Ishikawa (cell line): Measurements from ENCODE around the gene NKAIN2.

Source experiments
- CEBPB ChIP-seq: IDR thresholded peaks from 2 replicates; pipeline ENCODE4 v1.6.1; 2012
- CREB1 ChIP-seq: IDR thresholded peaks from 2 replicates; pipeline ENCODE4 v1.6.1; 2012; ENCODE audit warnings: low read depth
- MAX ChIP-seq: IDR thresholded peaks from 2 replicates; pipeline ENCODE4 v1.6.1; 2012
- NFIC ChIP-seq: IDR thresholded peaks from 2 replicates; pipeline ENCODE4 v1.6.1; 2012
- TEAD4 ChIP-seq: IDR thresholded peaks from 2 replicates; pipeline ENCODE4 v1.6.1; 2012
- ZBTB7A ChIP-seq: IDR thresholded peaks from 2 replicates; pipeline ENCODE4 v1.6.1; 2012; ENCODE audit warnings: low read depth

DNA sequence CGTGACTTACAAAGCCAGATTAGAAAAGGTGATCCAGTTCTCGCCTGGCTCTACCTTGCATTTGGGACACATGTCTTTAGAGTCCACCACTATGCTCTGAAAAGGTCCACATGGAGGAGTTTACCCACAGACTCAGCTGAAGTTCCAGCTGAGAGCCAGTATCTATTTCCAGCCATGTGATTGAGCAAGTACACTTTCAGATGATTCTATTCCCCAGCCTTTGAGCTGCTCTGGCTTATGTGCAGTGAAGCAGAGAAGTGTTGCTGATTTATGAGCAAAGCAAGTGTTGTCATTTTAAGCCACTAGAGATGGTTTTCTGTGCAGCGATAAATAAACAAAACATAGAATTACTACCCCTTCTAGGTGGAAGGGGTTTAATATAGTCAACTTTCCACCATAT is 637.8 kb downstream of the NKAIN2 start:
- TF ChIP-seq MAX (no peak), ZBTB7A (no peak), CEBPB (no peak), CREB1 (no peak), NFIC (no peak), TEAD4 (no peak)
